Mesodermal cell (in vitro differentiated cells): ENCODE measurements around the gene SNX32.
"Not testable (repeated sequence)": the region's sequence is repeated elsewhere in the genome, so short reads cannot be mapped to it uniquely, and the experiment has no call there.

Experiments
- H3K27ac ChIP-seq: 2 replicates; pipeline ENCODE4 v1.7.0; 2013; ENCODE audit warnings: mild to moderate bottlenecking, low read depth, low read length, moderate library complexity; ENCODE audit not compliant: severe bottlenecking
- H3K36me3 ChIP-seq: 2 replicates; pipeline ENCODE4 v1.7.1; 2013; ENCODE audit warnings: mild to moderate bottlenecking, low read length, moderate library complexity; ENCODE audit not compliant: control insufficient read depth, insufficient read depth
- H3K4me1 ChIP-seq: one replicate; pipeline ENCODE4 v1.7.1; 2013; ENCODE audit warnings: mild to moderate bottlenecking, low read length; ENCODE audit not compliant: insufficient read depth, control insufficient read depth, poor library complexity, severe bottlenecking
- H3K4me3 ChIP-seq: 2 replicates; pipeline ENCODE4 v1.7.0; 2013; ENCODE audit warnings: low read length, control low read depth, mild to moderate bottlenecking; ENCODE audit not compliant: insufficient read depth, poor library complexity, severe bottlenecking; ENCODE audit errors: extremely low read depth
- H3K9me3 ChIP-seq: 2 replicates; pipeline ENCODE4 v1.7.1; 2013; ENCODE audit warnings: mild to moderate bottlenecking, low read length, moderate library complexity; ENCODE audit not compliant: control insufficient read depth
- WGBS, 2 experiments: methylation state at CpG; one replicate each; pipeline ENCODE4 v1.1.5; 2013; ENCODE audit warnings: missing lambda C conversion rate in 2 of 2; ENCODE audit not compliant: insufficient coverage in 2 of 2; 5-methylcytosine and 5-hydroxymethylcytosine counted together

The SNX32 gene

DNA sequence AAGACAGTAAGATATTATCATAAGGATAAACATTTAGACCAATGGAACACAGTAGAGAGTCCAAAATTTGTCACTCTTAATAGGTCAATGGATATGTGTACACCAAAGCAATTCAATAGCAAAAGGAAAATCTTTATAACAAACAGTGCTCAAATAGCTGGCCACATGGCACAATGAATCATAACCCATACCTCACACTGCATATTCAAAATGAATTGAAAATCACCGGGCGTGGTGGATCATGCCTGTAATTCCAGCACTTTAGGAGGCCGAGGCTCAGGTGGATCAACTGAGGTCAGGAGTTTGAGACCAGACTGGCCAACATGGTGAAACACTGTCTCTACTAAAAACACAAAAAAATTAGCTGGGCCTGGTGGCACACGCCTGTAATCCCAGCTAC, 8.4 kb downstream of the SNX32 start:
- no peaks in the 10 kb centered on the region for H3K36me3 ChIP-seq
- H3K9me3 ChIP-seq: no peaks in the 10 kb centered on the region
- no peak overlapping the region for H3K27ac ChIP-seq
- 94 to 95% methylated on average over 4 of the region's 4 CpGs for WGBS, 2 experiments
- no peak overlapping the region for H3K4me3 ChIP-seq
- no peaks in the 10 kb centered on the region for H3K4me1 ChIP-seq

DNA sequence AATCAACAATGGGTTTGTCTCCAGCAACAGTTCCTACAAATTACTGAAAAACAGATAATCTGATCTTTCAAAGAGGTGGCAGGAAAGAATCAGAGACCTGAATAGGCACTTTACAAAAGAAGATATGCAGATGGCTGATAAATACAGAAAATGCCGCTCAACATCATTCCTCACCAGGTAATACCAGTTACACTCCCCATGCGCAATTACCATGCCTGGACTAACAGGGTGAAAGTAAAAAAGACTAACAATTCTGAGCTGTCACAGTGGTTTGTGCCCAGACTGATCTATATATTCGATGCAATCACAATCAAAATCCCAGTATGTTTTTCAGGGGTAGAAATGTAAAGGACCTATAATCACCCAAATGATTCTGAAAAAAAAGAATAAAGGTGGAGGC, 10.0 kb downstream of the SNX32 start:
- WGBS, 2 experiments: no CpG with 5 or more reads among the region's 3 CpGs
- no peaks in the 10 kb centered on the region for H3K9me3 ChIP-seq
- no peaks in the 10 kb centered on the region for H3K4me1 ChIP-seq
- H3K27ac ChIP-seq: no peak overlapping the region
- no peak overlapping the region for H3K4me3 ChIP-seq
- H3K36me3 ChIP-seq: no peaks in the 10 kb centered on the region

DNA sequence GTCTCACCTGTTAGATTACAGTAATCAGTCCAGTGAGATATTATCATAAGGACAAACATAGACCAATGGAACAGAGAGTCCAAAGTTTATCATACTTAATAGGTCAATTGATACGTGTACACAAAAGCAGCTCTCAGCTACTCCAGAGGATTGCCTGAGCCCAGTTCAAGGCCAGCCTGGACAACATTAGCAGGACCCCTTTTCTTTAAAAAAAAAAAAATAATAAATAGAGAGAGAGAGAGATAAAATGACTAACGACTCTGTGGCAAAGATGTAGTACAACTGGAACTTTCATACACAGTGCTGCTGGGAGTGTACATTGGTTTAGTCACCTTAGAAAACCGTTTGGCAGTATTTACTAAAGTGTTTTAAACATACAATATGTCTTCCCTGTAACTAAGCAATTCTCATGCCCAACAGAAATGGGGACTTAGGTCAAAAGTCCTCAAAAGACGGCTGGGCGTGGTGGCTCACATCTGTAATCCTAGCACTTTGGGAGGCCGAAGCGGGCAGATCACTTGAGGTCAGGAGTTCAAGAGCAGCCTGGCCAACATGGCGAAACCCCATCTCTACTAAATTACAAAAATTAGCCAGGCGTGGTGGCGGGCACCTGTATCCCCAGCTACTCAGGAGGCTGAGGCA, 10.6 kb downstream of the SNX32 start:
- no peaks in the 10 kb centered on the region for H3K36me3 ChIP-seq
- H3K4me3 ChIP-seq: no peak overlapping the region
- WGBS, 2 experiments: 97 to 98% methylated on average over 5 to 8 of the region's 10 CpGs
- H3K4me1 ChIP-seq: no peaks in the 10 kb centered on the region
- H3K27ac ChIP-seq: no peak overlapping the region
- no peaks in the 10 kb centered on the region for H3K9me3 ChIP-seq

DNA sequence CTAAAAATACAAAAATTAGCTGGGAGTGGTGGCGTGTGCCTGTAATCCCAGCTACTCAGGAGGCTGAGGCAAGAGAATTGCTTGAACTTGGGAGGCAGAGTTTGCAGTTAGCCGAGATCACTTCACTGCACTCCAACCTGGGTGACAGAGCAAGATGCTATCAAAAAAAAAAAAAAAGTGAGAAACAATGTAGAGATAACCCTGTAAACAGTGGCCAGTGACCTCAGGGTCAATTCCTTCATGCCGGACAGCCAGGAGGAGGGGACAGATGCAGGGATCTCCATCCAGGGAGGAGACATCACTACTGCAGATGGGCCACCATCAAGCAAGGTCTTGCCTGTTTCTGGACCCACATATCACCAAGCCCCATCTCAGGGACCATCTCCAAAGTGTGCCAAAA, 14.0 kb downstream of the SNX32 start:
- no peak overlapping the region for H3K27ac ChIP-seq
- no peaks in the 10 kb centered on the region for H3K4me1 ChIP-seq
- 90 to 97% methylated on average over 3 of the region's 3 CpGs for WGBS, 2 experiments
- peaks cover 18% of the 10 kb centered on the region for H3K36me3 ChIP-seq
- no peaks in the 10 kb centered on the region for H3K9me3 ChIP-seq
- no peak overlapping the region for H3K4me3 ChIP-seq

DNA sequence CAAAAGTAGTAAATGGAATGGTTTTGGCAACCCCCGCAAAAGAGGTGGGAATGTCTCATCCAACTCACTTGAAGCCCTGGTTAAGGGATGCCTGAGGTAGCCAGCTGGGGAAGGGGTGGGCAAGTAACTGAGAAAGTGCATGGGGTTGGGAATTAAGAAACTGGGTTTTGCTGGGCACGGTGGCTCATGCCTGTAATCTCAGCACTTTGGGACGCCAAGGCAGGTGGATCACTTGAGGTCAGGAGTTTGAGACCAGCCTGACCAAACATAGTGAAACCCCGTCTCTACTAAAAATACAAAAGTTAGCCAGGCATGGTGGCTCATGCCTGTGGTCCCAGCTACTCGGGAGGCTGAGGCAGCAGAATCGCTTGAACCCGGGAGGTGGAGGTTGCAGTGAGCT, 14.9 kb downstream of the SNX32 start:
- not testable (repeated sequence) for H3K27ac ChIP-seq
- WGBS, 2 experiments: 74 to 77% methylated on average over 7 of the region's 7 CpGs

DNA sequence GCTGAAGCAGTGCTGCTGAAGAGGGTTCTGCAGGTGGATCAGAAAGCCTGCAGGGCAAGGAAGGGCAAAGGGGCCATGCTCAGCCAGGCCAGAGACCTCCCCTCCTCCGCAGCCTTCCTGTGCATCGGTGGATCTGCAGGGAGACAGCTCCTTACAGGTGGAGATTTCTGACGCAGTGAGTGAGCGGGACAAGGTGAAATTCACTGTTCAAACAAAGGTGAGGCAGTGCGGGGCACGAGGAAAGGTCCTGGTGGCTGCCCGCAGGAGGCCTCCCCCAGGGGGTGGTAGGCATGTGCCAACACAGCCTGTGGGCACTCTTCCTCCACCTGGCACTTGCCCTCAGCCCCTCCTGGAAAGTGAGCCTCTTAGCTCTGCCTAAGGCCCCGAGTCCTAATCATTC, 15.6 kb downstream of the SNX32 start:
- H3K4me1 ChIP-seq: no peaks in the 10 kb centered on the region
- 83% methylated on average over 7 of the region's 8 CpGs for WGBS, 2 experiments
- H3K4me3 ChIP-seq: no peak overlapping the region
- no peaks in the 10 kb centered on the region for H3K9me3 ChIP-seq
- no peak overlapping the region for H3K27ac ChIP-seq
- H3K36me3 ChIP-seq: peaks cover 34% of the 10 kb centered on the region

More for the DNA sequence above, 14.9 kb downstream of the SNX32 start:
- H3K36me3 ChIP-seq: peaks cover 27% of the 10 kb centered on the region
- not testable (repeated sequence) for H3K4me1 ChIP-seq, H3K9me3 ChIP-seq, H3K4me3 ChIP-seq

DNA sequence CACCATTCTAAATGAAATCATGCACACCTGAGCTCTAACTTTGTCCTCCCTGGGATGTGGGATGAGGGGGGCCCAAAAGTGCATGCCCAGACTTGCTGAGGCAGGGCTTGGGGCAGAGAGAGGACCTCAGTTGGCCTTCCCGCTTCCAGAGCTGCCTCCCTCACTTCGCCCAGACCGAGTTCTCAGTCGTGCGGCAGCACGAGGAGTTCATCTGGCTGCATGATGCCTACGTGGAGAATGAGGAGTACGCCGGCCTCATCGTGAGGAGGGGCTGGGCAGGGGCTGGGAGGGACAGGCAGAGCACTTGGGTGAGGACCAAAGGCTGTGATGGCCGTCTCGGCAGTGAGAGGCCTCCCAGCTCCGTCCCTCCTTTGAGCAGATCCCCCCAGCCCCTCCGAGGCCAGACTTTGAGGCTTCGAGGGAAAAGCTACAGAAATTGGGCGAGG, 16.0 kb downstream of the SNX32 start:
- 73 to 74% methylated on average over 16 of the region's 16 CpGs for WGBS, 2 experiments
- H3K9me3 ChIP-seq: no peaks in the 10 kb centered on the region
- H3K4me3 ChIP-seq: no peak overlapping the region
- H3K36me3 ChIP-seq: peaks cover 38% of the 10 kb centered on the region
- H3K4me1 ChIP-seq: peaks cover 1% of the 10 kb centered on the region
- H3K27ac ChIP-seq: no peak overlapping the region

DNA sequence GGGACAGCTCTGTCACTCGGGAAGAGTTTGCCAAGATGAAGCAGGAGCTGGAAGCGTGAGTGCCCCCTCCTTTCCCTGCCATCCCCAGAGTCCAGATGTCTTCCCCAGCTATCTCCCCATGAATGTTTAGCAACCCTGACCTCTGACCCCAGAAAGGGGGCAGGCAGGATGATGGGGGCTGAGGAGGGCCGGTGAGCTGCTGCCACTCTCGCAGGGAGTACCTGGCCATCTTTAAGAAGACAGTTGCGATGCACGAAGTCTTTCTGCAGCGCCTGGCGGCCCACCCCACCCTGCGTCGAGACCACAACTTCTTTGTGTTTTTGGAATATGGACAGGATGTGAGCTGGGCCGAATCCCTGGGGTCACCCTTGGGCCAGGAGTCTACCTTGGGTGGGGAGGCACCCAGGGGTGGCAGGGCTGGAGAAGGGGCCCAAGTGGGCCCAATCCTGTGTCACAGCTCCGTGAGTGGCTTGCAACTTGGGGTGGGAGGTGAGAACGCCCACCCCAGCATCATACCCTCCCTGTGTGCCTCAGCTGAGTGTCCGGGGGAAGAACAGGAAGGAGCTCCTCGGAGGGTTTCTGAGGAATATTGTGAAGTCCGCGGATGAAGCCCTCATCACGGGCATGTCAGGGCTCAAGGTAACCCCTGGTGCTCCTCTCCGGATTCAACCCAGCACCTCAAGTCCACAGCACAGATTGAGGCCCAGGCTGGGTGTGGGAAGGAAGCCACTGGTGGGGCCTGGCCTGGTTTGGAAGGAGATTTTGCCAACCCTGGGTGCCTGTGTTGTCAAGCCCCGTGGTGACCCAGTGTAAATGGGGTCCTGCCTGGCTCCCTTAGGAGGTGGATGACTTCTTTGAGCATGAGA, 16.7 kb downstream of the SNX32 start:
- WGBS, 2 experiments: 90 to 96% methylated on average over 16 to 18 of the region's 20 CpGs
- no peaks in the 10 kb centered on the region for H3K9me3 ChIP-seq
- H3K4me1 ChIP-seq: peaks cover 8% of the 10 kb centered on the region
- H3K36me3 ChIP-seq: peaks cover 45% of the 10 kb centered on the region
- peak overlapping the region; percentile 16 for H3K27ac ChIP-seq
- H3K4me3 ChIP-seq: no peak overlapping the region

DNA sequence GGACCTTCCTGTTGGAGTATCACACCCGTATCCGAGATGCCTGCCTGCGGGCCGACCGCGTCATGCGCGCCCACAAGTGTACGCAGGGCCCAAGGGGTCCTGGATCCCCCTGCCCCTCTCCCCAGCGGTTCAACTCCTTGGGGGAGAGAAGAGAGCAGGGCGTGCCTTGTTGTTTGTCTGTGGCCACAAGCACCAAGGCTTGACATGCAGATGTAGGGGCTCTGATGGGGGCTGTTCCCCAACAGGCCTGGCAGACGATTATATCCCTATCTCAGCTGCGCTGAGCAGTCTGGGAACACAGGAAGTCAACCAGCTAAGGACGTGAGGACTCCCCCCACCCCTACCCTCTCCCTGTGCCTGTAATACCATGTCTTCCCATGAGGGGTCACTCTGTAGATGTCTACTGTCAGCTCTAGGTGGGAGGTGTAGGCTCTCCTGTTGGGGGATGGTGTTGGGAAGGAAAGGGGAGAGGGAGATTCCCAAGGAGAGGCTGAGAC, 17.4 kb downstream of the SNX32 start:
- Histone ChIP-seq H3K4me1 (peaks cover 14% of the 10 kb centered on the region), H3K27ac (peak overlapping the region; percentile 16), H3K9me3 (no peaks in the 10 kb centered on the region), H3K36me3 (peaks cover 52% of the 10 kb centered on the region), H3K4me3 (no peak overlapping the region)
- 94 to 98% methylated on average over 5 to 13 of the region's 14 CpGs for WGBS, 2 experiments

DNA sequence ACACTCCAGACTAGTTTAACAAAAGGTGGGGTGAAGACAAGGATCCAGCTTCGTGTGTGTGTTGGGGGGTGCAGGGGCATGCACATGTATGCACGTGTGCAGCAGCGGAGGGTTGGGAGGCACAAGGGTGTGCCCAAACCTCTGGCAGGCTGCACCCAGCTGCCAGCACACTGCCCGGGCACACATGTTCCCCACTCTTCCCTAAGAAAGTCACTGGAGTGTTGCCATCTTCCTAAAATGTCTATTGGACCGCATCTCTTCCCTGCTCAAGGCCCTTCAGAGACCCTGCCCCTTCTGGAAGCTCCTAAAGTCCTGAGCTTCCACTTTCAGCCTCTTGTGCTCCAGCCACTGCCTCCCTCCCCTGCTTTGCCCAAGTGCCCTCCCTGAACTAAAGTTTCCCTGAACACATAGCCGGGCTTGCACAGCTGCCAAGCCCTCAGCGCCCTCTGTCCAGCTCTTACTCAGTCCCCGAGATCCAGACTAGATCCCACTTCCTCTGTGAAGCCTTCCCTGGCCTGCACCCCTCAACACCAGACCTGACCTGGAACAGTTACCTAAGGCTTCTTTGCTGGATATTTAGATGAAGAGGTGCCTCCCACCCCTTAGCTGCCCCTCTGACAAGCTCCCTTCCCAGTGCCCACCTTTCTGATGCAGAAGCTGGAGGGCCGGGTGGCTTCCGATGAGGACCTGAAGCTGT, 18.2 kb downstream of the SNX32 start:
- no peaks in the 10 kb centered on the region for H3K9me3 ChIP-seq
- 94 to 98% methylated on average over 8 to 10 of the region's 10 CpGs for WGBS, 2 experiments
- peaks cover 59% of the 10 kb centered on the region for H3K36me3 ChIP-seq
- no peak overlapping the region for H3K4me3 ChIP-seq
- H3K4me1 ChIP-seq: peaks cover 17% of the 10 kb centered on the region
- no peak overlapping the region for H3K27ac ChIP-seq
